GM23338 (cell line): ENCODE measurements around the gene MEGF11.

Experiments
- CREB1 ChIP-seq: fragments of 250-450 bp; sonication (Bioruptor Pico); IDR thresholded peaks from 2 replicates; pipeline ENCODE4 v1.5.0; 2020; ENCODE audit warnings: low read depth, mild to moderate bottlenecking, moderate library complexity
- CTCF ChIP-seq, 2 experiments: fragments of 200-600 bp in 1 of 2; sonication (generic) in 1 of 2; conservative IDR thresholded peaks; 2 replicates each; pipeline versions ENCODE4 v1.5.1 to v1.6.1; 2016 to 2017; ENCODE audit warnings: antibody characterized with exemption in 2 of 2, low read depth in 2 of 2, mild to moderate bottlenecking in 2 of 2, moderate library complexity in 1 of 2
- ETS1 ChIP-seq: IDR thresholded peaks from 2 replicates; pipeline ENCODE4 v1.6.1; 2016; ENCODE audit warnings: antibody characterized with exemption
- EZH2 ChIP-seq: fragments of 200-600 bp; sonication (generic); IDR thresholded peaks from one replicate; pipeline ENCODE4 v1.8.0; 2017; ENCODE audit warnings: antibody characterized with exemption, mild to moderate bottlenecking, low read depth; ENCODE audit not compliant: unreplicated experiment
- EZH2phosphoT487 ChIP-seq: fragments of 200-600 bp; sonication (generic); IDR thresholded peaks from one replicate; pipeline ENCODE4 v1.8.1; 2018; ENCODE audit warnings: antibody characterized with exemption; ENCODE audit not compliant: unreplicated experiment
- POLR2AphosphoS5 ChIP-seq: IDR thresholded peaks from 2 replicates; pipeline ENCODE4 v1.6.1; 2016; ENCODE audit warnings: antibody characterized with exemption, low read depth
- REST ChIP-seq: IDR thresholded peaks from one replicate; pipeline ENCODE4 v1.6.1; 2018; ENCODE audit warnings: antibody characterized with exemption; ENCODE audit not compliant: unreplicated experiment
- ZNF114 ChIP-seq: fragments of 250-450 bp; sonication (Bioruptor Pico); IDR thresholded peaks from 2 replicates; pipeline ENCODE4 v1.5.0; 2020; ENCODE audit warnings: mild to moderate bottlenecking, moderate library complexity
- ZNF331 ChIP-seq: fragments of 250-450 bp; sonication (Bioruptor Pico); IDR thresholded peaks from 2 replicates; pipeline ENCODE4 v1.5.0; 2020; ENCODE audit warnings: low read depth, mild to moderate bottlenecking, moderate library complexity

- no peak for TF ChIP-seq CTCF (conservative IDR thresholded peaks at IDR 0.05; ENCODE audit: low read depth in 2 of 2)
- TF ChIP-seq REST = no peak
- no peak for TF ChIP-seq CREB1 (CRISPR knock-in tag)
- no peak for TF ChIP-seq POLR2AphosphoS5
- TF ChIP-seq EZH2phosphoT487 = no peak
- TF ChIP-seq ZNF331 (CRISPR knock-in tag) = no peak
- TF ChIP-seq EZH2 = no peak
- TF ChIP-seq ZNF114 (CRISPR knock-in tag) = no peak
- TF ChIP-seq ETS1 = no peak
These were observed 115.3 kb downstream of the MEGF11 start for GRCh38 chr15:66138096-66138783.
